Prostate gland (tissue), 2 donors: Measurements from ENCODE around the gene EML1. TPM values are rescaled to one million over a fixed set of nuclear protein-coding genes. Genes with fewer than 3 reads are reported as not detected.

Source experiments
- DNase-seq: peaks from one replicate; pipeline ENCODE4 v3.0.0-alpha.2; 2019; ENCODE audit warnings: low spot score
- H3K27ac ChIP-seq, 2 donors: fragments of 200-600 bp; sonication (generic); 2 replicates each; pipeline ENCODE4 v1.5.1; 2017 to 2019
- H3K27me3 ChIP-seq: fragments of 200-600 bp; sonication (generic); replicated peaks from 2 replicates; pipeline ENCODE4 v1.5.1; 2019; ENCODE audit not compliant: insufficient read depth
- H3K36me3 ChIP-seq, 2 donors: fragments of 200-600 bp; sonication (generic); 1 replicate in 1 of 2; 2 replicates in 1 of 2; pipeline versions ENCODE4 v1.5.1 to v1.8.1; 2017 to 2019
- H3K4me1 ChIP-seq: fragments of 200-600 bp; sonication (generic); replicated peaks from 2 replicates; pipeline ENCODE4 v1.5.1; 2019
- H3K4me3 ChIP-seq, 2 donors: fragments of 200-600 bp; sonication (generic); 2 replicates each; pipeline ENCODE4 v1.5.1; 2017 to 2019
- H3K9me3 ChIP-seq: fragments of 200-600 bp; sonication (generic); 2 replicates; pipeline ENCODE4 v1.5.1; 2017
- POLR2A ChIP-seq: fragments of 450-650 bp; IDR thresholded peaks from one replicate; pipeline ENCODE4 v1.6.1; 2016; ENCODE audit warnings: antibody characterized with exemption, mild to moderate bottlenecking
- POLR2AphosphoS5 ChIP-seq: sonication (generic); formaldehyde crosslinking; IDR thresholded peaks from one replicate; pipeline ENCODE4 v1.6.1; 2017; ENCODE audit warnings: antibody characterized with exemption
- WGBS: methylation state at CpG from one replicate; pipeline ENCODE4 v1.1.5; 2018; 5-methylcytosine and 5-hydroxymethylcytosine counted together
- intact Hi-C: fragments of 100-400 bp; cut with DNase I; formaldehyde crosslinking; loops from one replicate; pipeline ENCODE4 v1.14.2; 2022
- total RNA-seq, 2 donors: library from RNA; depleted of rRNA; stranded (reverse); fragments of >200 nt; gene quantifications; one replicate each; pipeline ENCODE4 v1.1.0, GENCODE V29; 2016
- TF ChIP-seq, protein P1 (sequence below), 4 experiments: fragments of 200-600 bp in 2 of 4; fragments of 450-650 bp in 2 of 4; sonication (generic) in 2 of 4; IDR thresholded peaks; 1 replicate in 3 of 4; 2 replicates in 1 of 4; pipeline ENCODE4 v1.5.1; 2016 to 2019; ENCODE audit warnings: antibody characterized with exemption in 4 of 4, mild to moderate bottlenecking in 2 of 4, moderate library complexity in 2 of 4

EML1 gene
- total RNA-seq, 2 donors from 2014 or later = 7.0 to 31.8 TPM

GRCh38 chr14:99821519-99822508 is 28.6 kb downstream of the EML1 start:
- WGBS = 27% methylated on average over 8 of the region's 8 CpGs
- peaks cover 4% of the 10 kb centered on the region for H3K4me1 ChIP-seq
- intact Hi-C loops = no loop called here
- no peaks in the 10 kb centered on the region for H3K9me3 ChIP-seq
- H3K27me3 ChIP-seq = no peaks in the 10 kb centered on the region
- no peak overlapping the region for H3K4me3 ChIP-seq
- no peak overlapping the region for H3K27ac ChIP-seq
- H3K36me3 ChIP-seq = no peaks in the 10 kb centered on the region
- TF ChIP-seq POLR2AphosphoS5 (no peak), POLR2A (no peak)
- TF ChIP-seq, protein P1, sequence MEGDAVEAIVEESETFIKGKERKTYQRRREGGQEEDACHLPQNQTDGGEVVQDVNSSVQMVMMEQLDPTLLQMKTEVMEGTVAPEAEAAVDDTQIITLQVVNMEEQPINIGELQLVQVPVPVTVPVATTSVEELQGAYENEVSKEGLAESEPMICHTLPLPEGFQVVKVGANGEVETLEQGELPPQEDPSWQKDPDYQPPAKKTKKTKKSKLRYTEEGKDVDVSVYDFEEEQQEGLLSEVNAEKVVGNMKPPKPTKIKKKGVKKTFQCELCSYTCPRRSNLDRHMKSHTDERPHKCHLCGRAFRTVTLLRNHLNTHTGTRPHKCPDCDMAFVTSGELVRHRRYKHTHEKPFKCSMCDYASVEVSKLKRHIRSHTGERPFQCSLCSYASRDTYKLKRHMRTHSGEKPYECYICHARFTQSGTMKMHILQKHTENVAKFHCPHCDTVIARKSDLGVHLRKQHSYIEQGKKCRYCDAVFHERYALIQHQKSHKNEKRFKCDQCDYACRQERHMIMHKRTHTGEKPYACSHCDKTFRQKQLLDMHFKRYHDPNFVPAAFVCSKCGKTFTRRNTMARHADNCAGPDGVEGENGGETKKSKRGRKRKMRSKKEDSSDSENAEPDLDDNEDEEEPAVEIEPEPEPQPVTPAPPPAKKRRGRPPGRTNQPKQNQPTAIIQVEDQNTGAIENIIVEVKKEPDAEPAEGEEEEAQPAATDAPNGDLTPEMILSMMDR (IDR thresholded peaks at IDR 0.05) = no peak
- DNase-seq = no peak

DNA sequence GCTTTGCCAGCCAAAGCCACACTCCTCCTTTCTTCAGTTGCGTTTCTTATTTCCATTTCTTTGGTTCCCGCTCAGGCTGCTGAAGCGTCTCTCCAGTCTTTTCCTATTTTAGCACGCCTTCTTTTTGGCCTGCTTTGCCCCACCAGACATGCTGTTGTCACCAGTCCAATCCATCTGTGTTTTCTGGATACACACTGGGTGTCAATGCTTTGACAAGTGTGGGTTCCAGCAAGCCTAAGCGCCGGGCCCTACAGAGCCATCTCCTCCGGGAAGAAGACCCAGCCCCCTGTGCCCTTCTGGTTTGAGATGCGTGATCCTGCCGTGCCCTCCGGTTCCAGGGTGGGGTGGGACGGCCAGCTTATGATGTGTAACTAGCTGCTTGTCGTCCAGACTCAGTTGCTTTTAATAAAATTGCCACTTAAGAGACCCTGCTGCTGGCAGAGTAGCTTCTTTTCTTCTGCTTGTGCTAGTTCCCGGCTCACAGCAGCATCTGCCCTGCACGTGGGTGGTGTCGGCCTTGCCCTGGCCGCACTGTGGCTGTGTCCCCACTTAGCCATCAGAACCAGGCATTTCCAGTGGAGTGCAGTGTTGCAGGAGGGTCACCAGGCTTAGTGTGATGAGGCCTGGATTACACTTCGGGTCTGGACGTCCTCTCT is 29.7 kb downstream of the EML1 start:
- Histone ChIP-seq H3K4me3 (no peak overlapping the region), H3K9me3 (no peaks in the 10 kb centered on the region), H3K36me3 (no peaks in the 10 kb centered on the region), H3K27ac (no peak overlapping the region), H3K27me3 (no peaks in the 10 kb centered on the region), H3K4me1 (peaks cover 4% of the 10 kb centered on the region)
- intact Hi-C loops = no loop called here
- DNase-seq = no peak
- TF ChIP-seq POLR2AphosphoS5 (no peak), POLR2A (no peak)
- TF ChIP-seq, protein P1 (IDR thresholded peaks at IDR 0.05) = no peak
- 87% methylated on average over 18 of the region's 18 CpGs for WGBS

GRCh38 chr14:99824776-99825175 is 31.6 kb downstream of the EML1 start:
- intact Hi-C loops = no loop called here

GRCh38 chr14:99829450-99829849 is 36.2 kb downstream of the EML1 start:
- Histone ChIP-seq H3K27me3 (no peaks in the 10 kb centered on the region), H3K4me3 (no peak overlapping the region), H3K9me3 (no peaks in the 10 kb centered on the region), H3K36me3 (no peaks in the 10 kb centered on the region), H3K4me1 (no peaks in the 10 kb centered on the region), H3K27ac (no peak overlapping the region)
- no peak for DNase-seq
- TF ChIP-seq POLR2A = no peak
- TF ChIP-seq, protein P1 (IDR thresholded peaks at IDR 0.05) = no peak
- TF ChIP-seq POLR2AphosphoS5 = no peak
- intact Hi-C loops = no loop called here
- 81% methylated on average over 2 of the region's 2 CpGs for WGBS

More at GRCh38 chr14:99824776-99825175, 31.6 kb downstream of the EML1 start:
- Histone ChIP-seq H3K27ac (no peak overlapping the region), H3K9me3 (no peaks in the 10 kb centered on the region), H3K4me3 (no peak overlapping the region), H3K27me3 (no peaks in the 10 kb centered on the region), H3K4me1 (peaks cover 4% of the 10 kb centered on the region), H3K36me3 (no peaks in the 10 kb centered on the region)
- no peak for DNase-seq
- no peak for TF ChIP-seq POLR2AphosphoS5
- no peak for TF ChIP-seq POLR2A
- TF ChIP-seq, protein P1 (IDR thresholded peaks at IDR 0.05) = no peak
- WGBS = 95% methylated on average over 2 of the region's 2 CpGs
